Esophagus (tissue), 2 donors: Measurements from ENCODE around the gene VENTX. TPM values are rescaled to one million over a fixed set of nuclear protein-coding genes. Genes with fewer than 3 reads are reported as not detected.

Source experiments
- H3K27ac ChIP-seq, 2 donors: one replicate each; pipeline ENCODE4 v1.5.1; 2013; ENCODE audit warnings: low read depth in 2 of 2, mild to moderate bottlenecking in 2 of 2, inconsistent platforms in 1 of 2, low read length in 1 of 2, moderate library complexity in 1 of 2
- H3K27me3 ChIP-seq, 2 donors: one replicate each; pipeline ENCODE4 v1.6.1; 2013; ENCODE audit warnings: low read length in 2 of 2, control low read depth in 1 of 2, mild to moderate bottlenecking in 1 of 2; ENCODE audit not compliant: insufficient read depth in 2 of 2, control insufficient read depth in 1 of 2
- H3K36me3 ChIP-seq, 2 donors: one replicate each; pipeline ENCODE4 v1.6.1; 2013; ENCODE audit warnings: low read length in 1 of 2; ENCODE audit not compliant: control insufficient read depth in 2 of 2, insufficient read depth in 2 of 2
- H3K4me1 ChIP-seq, 2 donors: one replicate each; pipeline ENCODE4 v1.6.1; 2013; ENCODE audit warnings: low read length in 1 of 2; ENCODE audit not compliant: control insufficient read depth in 2 of 2, insufficient read depth in 2 of 2
- H3K4me3 ChIP-seq, 2 donors: one replicate each; pipeline ENCODE4 v1.5.1; 2013; ENCODE audit warnings: low read length in 2 of 2, mild to moderate bottlenecking in 2 of 2, low read depth in 1 of 2, moderate library complexity in 1 of 2
- H3K9me3 ChIP-seq, 2 donors: one replicate each; pipeline ENCODE4 v1.6.1; 2013; ENCODE audit warnings: mild to moderate bottlenecking in 2 of 2, low read depth in 1 of 2, low read length in 1 of 2, moderate library complexity in 1 of 2; ENCODE audit not compliant: control insufficient read depth in 2 of 2, insufficient read depth in 1 of 2
- WGBS, 2 donors: extraction: QIAGEN DNeasy Blood & Tissue Kit; methylation state at CpG; one replicate each; pipeline ENCODE4 v1.1.7; 2013; 5-methylcytosine and 5-hydroxymethylcytosine counted together
- polyA plus RNA-seq, 2 donors: library from polyadenylated mRNA; stranded (reverse); fragments of 200-250 nt; gene quantifications; one replicate each; pipeline ENCODE4 v1.2.3, GENCODE V29; 2013
- donor health status: healthy with polysubstance abuse.
- donor health status: Bipolar disorder and iron deficiency.

Gene VENTX
- polyA plus RNA-seq, 2 donors = 0.12 to 0.37 TPM

GRCh38 chr10:133207627-133208026 lies 30.0 kb upstream of the VENTX start:
- Histone ChIP-seq H3K27me3 (no peaks in the 10 kb centered on the region), H3K4me1 (no peaks in the 10 kb centered on the region), H3K9me3 (no peaks in the 10 kb centered on the region), H3K36me3 (no peaks in the 10 kb centered on the region), H3K27ac (no peak overlapping the region), H3K4me3 (no peak overlapping the region)
- WGBS, 2 donors = 66 to 68% methylated on average over 17 of the region's 17 CpGs

DNA sequence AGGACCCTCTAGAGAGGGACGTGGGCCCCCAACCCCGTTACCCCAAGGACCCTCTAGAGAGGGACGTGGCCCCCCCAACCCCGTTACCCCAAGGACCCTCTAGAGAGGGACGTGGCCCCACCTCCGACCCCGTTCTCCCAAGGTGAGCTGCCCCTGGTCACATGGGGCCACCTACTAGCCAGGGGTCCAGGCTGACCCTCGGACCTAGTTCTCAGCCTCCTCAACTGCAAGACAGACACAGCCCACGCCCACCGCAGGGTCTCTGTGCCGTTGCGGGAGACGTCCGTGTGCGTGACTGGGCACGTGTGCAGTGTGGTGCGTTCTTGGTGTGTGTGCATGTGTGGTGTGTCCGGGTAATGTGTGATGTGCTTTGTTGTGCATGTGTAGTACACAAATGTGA lies 29.2 kb upstream of the VENTX start:
- H3K4me1 ChIP-seq = no peaks in the 10 kb centered on the region
- H3K9me3 ChIP-seq = no peaks in the 10 kb centered on the region
- no peaks in the 10 kb centered on the region for H3K27me3 ChIP-seq
- no peaks in the 10 kb centered on the region for H3K36me3 ChIP-seq
- 87 to 93% methylated on average over 18 of the region's 18 CpGs for WGBS, 2 donors
- H3K4me3 ChIP-seq = no peak overlapping the region
- no peak overlapping the region for H3K27ac ChIP-seq

DNA sequence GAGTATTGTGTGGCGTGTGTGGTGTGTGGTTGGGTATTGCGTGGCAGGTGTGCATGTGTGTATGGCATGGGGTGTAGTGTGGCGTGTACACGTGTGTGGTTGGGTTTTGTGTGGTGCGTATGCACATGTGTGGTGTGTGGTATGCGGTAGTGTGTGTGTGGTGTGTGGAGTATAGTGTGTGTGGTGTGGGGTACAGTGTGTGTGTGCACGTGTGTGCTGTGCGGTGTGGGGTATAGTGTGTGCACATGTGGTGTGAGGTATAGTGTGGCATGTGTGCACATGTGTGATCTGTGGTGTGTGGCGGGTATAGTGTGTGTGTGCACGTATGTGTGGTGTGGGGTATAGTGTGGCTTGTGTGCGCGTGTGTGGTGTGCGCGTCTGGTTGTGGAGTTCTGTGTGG lies 28.5 kb upstream of the VENTX start:
- no peaks in the 10 kb centered on the region for H3K4me1 ChIP-seq
- H3K4me3 ChIP-seq = no peak overlapping the region
- H3K9me3 ChIP-seq = peaks cover 0 to under 1% of the 10 kb centered on the region in 2 donors
- WGBS, 2 donors = 93 to 96% methylated on average over 14 of the region's 14 CpGs
- no peaks in the 10 kb centered on the region for H3K27me3 ChIP-seq
- H3K27ac ChIP-seq = no peak overlapping the region
- H3K36me3 ChIP-seq = no peaks in the 10 kb centered on the region

DNA sequence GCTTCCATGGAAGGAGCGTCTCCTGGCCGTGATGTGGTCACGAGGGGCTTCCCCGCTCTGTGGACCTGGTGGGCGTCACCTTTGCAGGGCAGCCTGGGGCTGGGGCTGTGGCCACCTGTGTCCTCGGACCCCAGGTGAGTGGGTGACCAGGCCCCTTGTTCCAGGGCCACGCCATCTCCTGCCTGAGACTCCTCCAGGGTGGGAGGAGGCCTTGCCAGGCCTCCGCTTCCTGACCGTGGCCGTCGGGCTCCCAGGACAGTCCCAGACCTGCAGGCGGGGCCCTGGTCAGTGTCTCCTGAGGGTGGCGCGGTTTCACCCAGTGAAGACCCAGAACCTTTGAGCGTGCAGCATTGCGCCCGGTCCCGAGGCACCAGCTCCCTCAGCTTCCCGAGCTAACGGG lies 28.0 kb upstream of the VENTX start:
- no peaks in the 10 kb centered on the region for H3K4me1 ChIP-seq
- H3K27me3 ChIP-seq = no peaks in the 10 kb centered on the region
- no peak overlapping the region for H3K4me3 ChIP-seq
- peaks cover 0 to 1% of the 10 kb centered on the region in 2 donors for H3K9me3 ChIP-seq
- no peak overlapping the region for H3K27ac ChIP-seq
- H3K36me3 ChIP-seq = no peaks in the 10 kb centered on the region
- 84 to 87% methylated on average over 20 of the region's 20 CpGs for WGBS, 2 donors

DNA sequence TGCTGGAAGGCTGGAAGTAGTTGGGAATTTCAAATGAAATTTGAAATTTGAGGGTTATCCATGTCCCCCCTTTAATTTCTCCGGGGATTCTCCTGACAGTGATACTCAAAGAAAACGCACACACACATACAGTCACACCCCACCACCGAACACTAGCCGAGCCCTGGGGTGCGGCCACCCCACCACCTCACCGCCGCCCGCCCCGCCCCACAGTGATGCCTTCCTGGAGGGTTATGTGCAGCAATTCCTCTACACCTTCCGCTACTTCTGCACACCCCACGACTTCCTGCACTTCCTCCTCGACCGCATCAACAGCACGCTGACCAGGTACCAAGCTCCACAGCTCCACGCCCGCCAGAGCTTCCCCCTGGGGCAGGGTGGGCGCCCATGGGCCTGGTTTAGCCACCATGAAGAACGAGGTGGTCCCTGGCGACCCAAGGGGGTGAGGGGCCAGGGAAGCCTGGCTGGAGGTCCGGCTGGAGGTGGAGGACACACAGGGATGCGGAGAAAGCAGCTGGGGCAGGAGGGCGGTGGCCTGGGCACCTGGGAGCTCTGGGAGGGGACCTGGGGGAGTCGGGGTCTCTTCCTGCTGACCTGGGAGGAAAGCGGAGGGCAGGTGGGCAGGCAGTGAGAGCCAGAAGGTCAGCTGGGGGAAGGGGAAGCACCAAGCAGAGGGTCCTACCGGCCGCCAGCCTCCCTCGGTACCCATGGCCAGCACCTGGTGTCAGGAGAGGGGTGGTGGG lies 27.1 kb upstream of the VENTX start:
- H3K36me3 ChIP-seq = no peaks in the 10 kb centered on the region
- H3K27ac ChIP-seq = no peak overlapping the region
- no peaks in the 10 kb centered on the region for H3K4me1 ChIP-seq
- no peaks in the 10 kb centered on the region for H3K27me3 ChIP-seq
- 66 to 70% methylated on average over 22 to 27 of the region's 27 CpGs for WGBS, 2 donors
- peaks cover 0 to 4% of the 10 kb centered on the region in 2 donors for H3K9me3 ChIP-seq
- H3K4me3 ChIP-seq = no peak overlapping the region

- H3K36me3 ChIP-seq = no peaks in the 10 kb centered on the region
- H3K4me3 ChIP-seq = no peak overlapping the region
- H3K27ac ChIP-seq = no peak overlapping the region
- WGBS, 2 donors = 79 to 82% methylated on average over 24 to 25 of the region's 25 CpGs
- no peaks in the 10 kb centered on the region for H3K4me1 ChIP-seq
- peaks cover 0 to 5% of the 10 kb centered on the region in 2 donors for H3K9me3 ChIP-seq
- H3K27me3 ChIP-seq = no peaks in the 10 kb centered on the region
Measured at GRCh38 chr10:133211141-133211830, 26.4 kb upstream of the VENTX start.

DNA sequence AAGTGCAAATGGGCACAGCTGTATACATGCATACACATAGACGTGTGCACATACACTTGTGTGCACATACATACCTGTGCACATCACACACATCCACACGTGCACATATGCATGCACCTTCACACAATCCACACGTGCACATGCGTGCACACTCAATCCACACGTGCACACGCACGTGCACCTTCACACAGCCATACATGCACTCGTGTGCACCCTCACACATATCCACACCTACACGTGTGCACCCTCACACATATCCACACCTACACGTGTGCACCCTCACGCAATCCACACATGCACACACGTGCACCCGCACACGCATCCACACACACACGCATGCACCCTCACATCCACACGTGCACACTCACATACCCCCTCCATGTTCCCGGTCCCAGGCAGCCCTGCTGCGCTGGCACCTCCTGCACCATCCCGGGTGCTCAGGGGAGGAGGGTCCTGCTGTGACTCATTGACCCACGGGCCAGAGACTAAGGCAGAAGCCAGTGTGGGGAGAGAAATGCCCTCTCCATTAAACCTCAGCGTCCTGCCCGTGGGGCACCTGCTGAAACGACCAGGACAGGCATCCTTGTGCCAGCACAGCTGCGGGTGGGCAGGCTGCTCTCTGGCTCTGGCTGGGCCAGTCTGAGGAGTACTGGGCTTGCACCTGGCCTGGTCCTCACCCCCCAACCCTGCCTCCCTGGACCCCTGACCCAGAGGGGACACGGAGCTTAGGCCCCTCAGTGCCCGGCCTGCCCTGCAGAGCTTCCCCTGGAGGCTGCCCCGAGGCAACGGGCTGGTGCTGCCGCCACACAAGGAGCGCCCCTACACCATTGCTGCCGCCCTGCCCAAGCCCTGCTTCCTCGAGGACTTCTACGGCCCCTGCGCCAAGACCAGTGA lies 25.4 kb upstream of the VENTX start:
- Histone ChIP-seq H3K4me1 (no peaks in the 10 kb centered on the region), H3K27ac (no peak overlapping the region), H3K27me3 (no peaks in the 10 kb centered on the region), H3K4me3 (no peak overlapping the region), H3K9me3 (peaks cover 0 to 5% of the 10 kb centered on the region in 2 donors), H3K36me3 (no peaks in the 10 kb centered on the region)
- 82 to 83% methylated on average over 34 of the region's 34 CpGs for WGBS, 2 donors

GRCh38 chr10:133212853-133213494 lies 24.7 kb upstream of the VENTX start:
- peaks cover 0 to 5% of the 10 kb centered on the region in 2 donors for H3K9me3 ChIP-seq
- H3K4me1 ChIP-seq = no peaks in the 10 kb centered on the region
- WGBS, 2 donors = 79 to 89% methylated on average over 19 to 20 of the region's 20 CpGs
- no peak overlapping the region for H3K4me3 ChIP-seq
- no peaks in the 10 kb centered on the region for H3K36me3 ChIP-seq
- H3K27me3 ChIP-seq = no peaks in the 10 kb centered on the region
- H3K27ac ChIP-seq = no peak overlapping the region
